ENCODE measurements around the gene ZNF841. TPM values are rescaled to one million over a fixed set of nuclear protein-coding genes. Genes with fewer than 3 reads are reported as not detected.

ZNF841 gene
- total RNA-seq, 2 donors from 2014 or later, result 18.4 to 20.8 TPM

Other genes starting within 250 kb of the ZNF841 start
- gene ZNF577, start 207.8 kb downstream of the ZNF841 start, total RNA-seq, result 10 to 100 TPM in 1 of 2 donors, 1 to 10 TPM in 1; 9.4 to 11.0 TPM
- gene ZNF649, start 190.7 kb downstream of the ZNF841 start, total RNA-seq, result 10 to 100 TPM; 11.0 to 17.8 TPM
- 1 to 10 TPM; 4.2 to 4.3 TPM for gene ZNF613, start 168.3 kb downstream of the ZNF841 start, total RNA-seq
- gene ZNF350, start 108.9 kb downstream of the ZNF841 start, total RNA-seq, result 10 to 100 TPM; 10.9 to 15.6 TPM
- gene ZNF615, start 87.6 kb downstream of the ZNF841 start, total RNA-seq, result 10 to 100 TPM; 10.2 to 11.8 TPM
- gene ZNF614, start 67.4 kb downstream of the ZNF841 start, total RNA-seq, result 10 to 100 TPM; 11.5 TPM
- 10 to 100 TPM; 13.1 to 14.3 TPM for gene ZNF432, start 46.9 kb downstream of the ZNF841 start, total RNA-seq
- 10 to 100 TPM; 10.4 to 12.1 TPM for gene ZNF616, start 44.2 kb upstream of the ZNF841 start, total RNA-seq
- gene ZNF836, start 75.9 kb upstream of the ZNF841 start, total RNA-seq, result 10 to 100 TPM; 15.3 to 18.2 TPM
- gene PPP2R1A, start 94.3 kb upstream of the ZNF841 start, total RNA-seq, result 100 to 1,000 TPM; 160 to 181 TPM
- gene ZNF766, start 173.8 kb upstream of the ZNF841 start, total RNA-seq, result 10 to 100 TPM; 32.1 to 33.5 TPM
- gene ZNF480, start 201.4 kb upstream of the ZNF841 start, total RNA-seq, result 1 to 10 TPM; 5.6 to 10.0 TPM
- 1 to 10 TPM; 2.3 to 3.7 TPM for gene ZNF610, start 240.5 kb upstream of the ZNF841 start, total RNA-seq

Measured in activated T-cell treated with anti-CD3 and anti-CD28 coated beads, Interleukin-2, amount 50 U/mL, for 72 hours (primary cell).